ENCODE results near the gene SPACA1. TPM values are rescaled to one million over a fixed set of nuclear protein-coding genes. Genes with fewer than 3 reads are reported as not detected.

The SPACA1 gene
- total RNA-seq, 6 donors from 2014 or later: not detected

DNA sequence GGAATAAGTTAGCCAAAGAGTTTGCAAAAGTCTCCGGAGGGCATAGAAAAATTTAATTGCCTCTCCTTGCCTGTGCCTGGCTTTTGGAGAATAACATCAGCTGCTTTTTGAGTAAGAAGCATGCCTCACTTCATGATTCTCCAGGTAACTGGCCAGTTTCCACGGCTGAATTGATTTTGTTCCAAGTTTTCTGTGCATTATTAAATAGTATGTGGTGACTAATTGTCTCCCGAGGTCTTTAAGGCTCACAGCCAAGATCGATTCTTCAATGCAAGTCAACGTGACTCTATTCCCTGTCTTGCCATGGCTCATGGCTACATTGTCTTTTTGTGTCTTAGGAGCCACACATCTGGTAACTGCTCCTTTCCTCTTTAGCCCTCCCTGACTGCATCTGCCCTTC, 64.3 kb downstream of the SPACA1 start:
- ATAC-seq (ENCODE audit: low FRiP score in 2 of 2) (no peak), DNase-seq (no peak)
- H3K27me3 ChIP-seq: no peaks in the 10 kb centered on the region
- H3K4me1 ChIP-seq: no peaks in the 10 kb centered on the region
- no peak overlapping the region for H3K4me3 ChIP-seq
- no peaks in the 10 kb centered on the region for H3K36me3 ChIP-seq
- no peak for TF ChIP-seq POLR2A (IDR thresholded peaks at IDR 0.05)
- TF ChIP-seq EP300 (IDR thresholded peaks at IDR 0.05): no peak
- TF ChIP-seq, protein P1, sequence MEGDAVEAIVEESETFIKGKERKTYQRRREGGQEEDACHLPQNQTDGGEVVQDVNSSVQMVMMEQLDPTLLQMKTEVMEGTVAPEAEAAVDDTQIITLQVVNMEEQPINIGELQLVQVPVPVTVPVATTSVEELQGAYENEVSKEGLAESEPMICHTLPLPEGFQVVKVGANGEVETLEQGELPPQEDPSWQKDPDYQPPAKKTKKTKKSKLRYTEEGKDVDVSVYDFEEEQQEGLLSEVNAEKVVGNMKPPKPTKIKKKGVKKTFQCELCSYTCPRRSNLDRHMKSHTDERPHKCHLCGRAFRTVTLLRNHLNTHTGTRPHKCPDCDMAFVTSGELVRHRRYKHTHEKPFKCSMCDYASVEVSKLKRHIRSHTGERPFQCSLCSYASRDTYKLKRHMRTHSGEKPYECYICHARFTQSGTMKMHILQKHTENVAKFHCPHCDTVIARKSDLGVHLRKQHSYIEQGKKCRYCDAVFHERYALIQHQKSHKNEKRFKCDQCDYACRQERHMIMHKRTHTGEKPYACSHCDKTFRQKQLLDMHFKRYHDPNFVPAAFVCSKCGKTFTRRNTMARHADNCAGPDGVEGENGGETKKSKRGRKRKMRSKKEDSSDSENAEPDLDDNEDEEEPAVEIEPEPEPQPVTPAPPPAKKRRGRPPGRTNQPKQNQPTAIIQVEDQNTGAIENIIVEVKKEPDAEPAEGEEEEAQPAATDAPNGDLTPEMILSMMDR (IDR thresholded peaks at IDR 0.05): no peak
- no peak for TF ChIP-seq POLR2AphosphoS5 (IDR thresholded peaks at IDR 0.05)
- H3K27ac ChIP-seq: no peak overlapping the region
- H3K9me3 ChIP-seq: no peaks in the 10 kb centered on the region
- WGBS, 2 donors: 71 to 75% methylated on average over 5 of the region's 5 CpGs

DNA sequence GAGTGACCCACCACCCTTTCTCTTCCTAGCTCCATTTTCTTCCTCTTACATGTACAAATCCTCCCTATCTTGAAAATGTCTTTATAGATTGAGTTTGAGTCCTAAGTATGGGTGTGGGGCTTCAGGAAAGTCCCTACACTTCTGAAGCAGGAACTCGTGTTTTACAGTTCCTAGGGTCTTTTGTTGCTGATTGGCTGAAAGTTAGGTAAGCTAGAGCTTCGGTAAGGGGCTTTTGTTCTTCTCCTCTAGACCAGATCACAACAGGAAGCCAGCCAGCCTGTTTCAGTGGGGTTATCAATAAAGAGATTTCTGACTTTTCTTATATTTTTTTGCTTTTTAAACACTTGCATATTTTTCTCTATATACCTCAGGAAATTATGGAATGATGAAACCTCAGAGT, 67.2 kb downstream of the SPACA1 start:
- H3K4me3 ChIP-seq: no peak overlapping the region
- no peaks in the 10 kb centered on the region for H3K27me3 ChIP-seq
- H3K27ac ChIP-seq: no peak overlapping the region
- TF ChIP-seq, protein P1 (IDR thresholded peaks at IDR 0.05): no peak
- TF ChIP-seq EP300 (IDR thresholded peaks at IDR 0.05) (no peak), POLR2AphosphoS5 (IDR thresholded peaks at IDR 0.05) (no peak), POLR2A (IDR thresholded peaks at IDR 0.05) (no peak)
- DNase-seq (no peak), ATAC-seq (ENCODE audit: low FRiP score in 2 of 2) (no peak)
- no peaks in the 10 kb centered on the region for H3K9me3 ChIP-seq
- no peaks in the 10 kb centered on the region for H3K36me3 ChIP-seq
- 27 to 32% methylated on average over 2 of the region's 2 CpGs for WGBS, 2 donors
- H3K4me1 ChIP-seq: no peaks in the 10 kb centered on the region

DNA sequence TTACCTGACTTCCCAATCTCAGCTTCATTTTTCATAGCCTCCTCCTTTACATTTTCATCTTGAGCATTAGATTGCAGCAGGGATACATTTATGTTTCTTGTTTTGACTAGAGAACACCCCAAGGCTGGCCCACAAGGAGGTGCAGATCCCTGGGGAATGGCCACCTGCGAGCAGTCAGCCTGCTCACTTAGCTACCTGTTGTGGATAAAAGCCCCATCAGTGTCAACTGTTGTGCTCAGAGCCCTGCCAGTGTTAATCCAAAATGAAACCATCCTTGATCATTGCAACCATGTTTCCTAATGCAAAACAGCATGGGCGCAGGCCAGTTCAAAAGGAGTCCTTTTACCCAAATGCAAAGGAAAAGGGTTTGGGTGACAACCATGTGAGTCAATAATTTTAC, 67.7 kb downstream of the SPACA1 start:
- no peaks in the 10 kb centered on the region for H3K36me3 ChIP-seq

DNA sequence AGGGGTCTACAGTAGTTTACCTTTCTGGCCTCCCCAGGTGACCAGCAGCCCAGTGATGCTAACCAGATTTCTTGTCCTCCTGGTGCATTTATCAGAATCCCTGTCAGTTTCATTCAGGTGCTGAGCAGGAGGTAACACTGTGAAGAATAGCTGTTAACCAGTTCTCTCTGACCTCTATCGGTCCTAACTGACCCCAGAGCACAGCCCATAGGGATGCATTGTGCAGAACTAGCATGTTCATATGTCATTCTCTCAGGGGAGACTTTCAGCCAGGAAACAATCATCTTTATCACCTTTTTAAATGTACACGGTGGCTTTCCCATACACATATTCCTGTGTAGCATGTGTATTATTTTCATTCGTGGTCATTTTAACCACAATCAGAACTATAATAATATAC, 68.6 kb downstream of the SPACA1 start:
- WGBS, 2 donors: 60 to 62% methylated on average over 3 of the region's 3 CpGs
- H3K4me1 ChIP-seq: no peaks in the 10 kb centered on the region
- no peaks in the 10 kb centered on the region for H3K36me3 ChIP-seq
- H3K9me3 ChIP-seq: no peaks in the 10 kb centered on the region
- H3K27me3 ChIP-seq: no peaks in the 10 kb centered on the region
- DNase-seq (no peak), ATAC-seq (ENCODE audit: low FRiP score in 2 of 2) (no peak)
- TF ChIP-seq, protein P1 (IDR thresholded peaks at IDR 0.05): no peak
- no peak for TF ChIP-seq POLR2A (IDR thresholded peaks at IDR 0.05)
- no peak for TF ChIP-seq POLR2AphosphoS5 (IDR thresholded peaks at IDR 0.05)
- no peak for TF ChIP-seq EP300 (IDR thresholded peaks at IDR 0.05)
- H3K4me3 ChIP-seq: no peak overlapping the region
- H3K27ac ChIP-seq: no peak overlapping the region

More for the DNA sequence above, 67.7 kb downstream of the SPACA1 start:
- DNase-seq (no peak), ATAC-seq (ENCODE audit: low FRiP score in 2 of 2) (no peak)
- H3K4me1 ChIP-seq: no peaks in the 10 kb centered on the region
- no peak overlapping the region for H3K4me3 ChIP-seq
- WGBS, 2 donors: 43 to 83% methylated on average over 2 of the region's 2 CpGs
- no peaks in the 10 kb centered on the region for H3K27me3 ChIP-seq
- no peak overlapping the region for H3K27ac ChIP-seq
- H3K9me3 ChIP-seq: no peaks in the 10 kb centered on the region
- no peak for TF ChIP-seq POLR2AphosphoS5 (IDR thresholded peaks at IDR 0.05)
- TF ChIP-seq, protein P1 (IDR thresholded peaks at IDR 0.05): no peak
- no peak for TF ChIP-seq EP300 (IDR thresholded peaks at IDR 0.05)

Other genes with a start within 250 kb of the SPACA1 start
- 10 to 100 TPM in 3 of 6 donors, 1 to 10 TPM in 3; 7.3 to 19.0 (median 10.3) TPM for gene CNR1, start 118.5 kb downstream of the SPACA1 start, total RNA-seq

Measured in upper lobe of left lung (tissue), 6 donors.